ENCODE data around the gene NFIC. TPM values are rescaled to one million over a fixed set of nuclear protein-coding genes. Genes with fewer than 3 reads are reported as not detected.

NFIC gene
- total and polyA plus RNA-seq, 4 donors: 40.4 to 208 (median 49.8) TPM

- TF ChIP-seq, protein P1, sequence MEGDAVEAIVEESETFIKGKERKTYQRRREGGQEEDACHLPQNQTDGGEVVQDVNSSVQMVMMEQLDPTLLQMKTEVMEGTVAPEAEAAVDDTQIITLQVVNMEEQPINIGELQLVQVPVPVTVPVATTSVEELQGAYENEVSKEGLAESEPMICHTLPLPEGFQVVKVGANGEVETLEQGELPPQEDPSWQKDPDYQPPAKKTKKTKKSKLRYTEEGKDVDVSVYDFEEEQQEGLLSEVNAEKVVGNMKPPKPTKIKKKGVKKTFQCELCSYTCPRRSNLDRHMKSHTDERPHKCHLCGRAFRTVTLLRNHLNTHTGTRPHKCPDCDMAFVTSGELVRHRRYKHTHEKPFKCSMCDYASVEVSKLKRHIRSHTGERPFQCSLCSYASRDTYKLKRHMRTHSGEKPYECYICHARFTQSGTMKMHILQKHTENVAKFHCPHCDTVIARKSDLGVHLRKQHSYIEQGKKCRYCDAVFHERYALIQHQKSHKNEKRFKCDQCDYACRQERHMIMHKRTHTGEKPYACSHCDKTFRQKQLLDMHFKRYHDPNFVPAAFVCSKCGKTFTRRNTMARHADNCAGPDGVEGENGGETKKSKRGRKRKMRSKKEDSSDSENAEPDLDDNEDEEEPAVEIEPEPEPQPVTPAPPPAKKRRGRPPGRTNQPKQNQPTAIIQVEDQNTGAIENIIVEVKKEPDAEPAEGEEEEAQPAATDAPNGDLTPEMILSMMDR (IDR thresholded peaks at IDR 0.05; ENCODE audit: control extremely low read depth, extremely low read depth): no peak
- H3K27ac ChIP-seq (ENCODE audit: low read depth in 1 of 2, low read length in 1 of 2): no peak overlapping the region
- H3K36me3 ChIP-seq (ENCODE audit: control insufficient read depth in 4 of 4, insufficient read depth in 4 of 4, low read length in 4 of 4): no peaks in the 10 kb centered on the region
- no peak overlapping the region for H3K4me3 ChIP-seq
- no peaks in the 10 kb centered on the region for H3K9me3 ChIP-seq (ENCODE audit: control insufficient read depth in 4 of 4, insufficient read depth in 3 of 4, low read length in 3 of 4)
- no peak overlapping the region for H3K9ac ChIP-seq (ENCODE audit: insufficient read depth in 1 of 2, low read length in 2 of 2)
- H3K4me1 ChIP-seq (ENCODE audit: control insufficient read depth in 5 of 5, insufficient read depth in 5 of 5, low read length in 5 of 5): peaks cover 0 to 4% (median 3%) of the 10 kb centered on the region in 5 donors
- no peak for ATAC-seq (ENCODE audit: insufficient read depth, low FRiP score)
- peaks cover 0 to 6% (median 0%) of the 10 kb centered on the region in 3 donors for H3K27me3 ChIP-seq (ENCODE audit: control insufficient read depth in 3 of 3, insufficient read depth in 3 of 3, low read length in 2 of 3)
- no peak for DNase-seq
- 57 to 79% methylated on average over 5 of the region's 5 CpGs for WGBS, 2 donors
Measured at GRCh38 chr19:3353493-3353892, 12.9 kb upstream of the NFIC start.

- 93 to 97% methylated on average over 2 of the region's 2 CpGs for WGBS, 2 donors
- Histone ChIP-seq H3K4me3 (no peak overlapping the region), H3K9me3 (ENCODE audit: control insufficient read depth in 4 of 4, insufficient read depth in 3 of 4, low read length in 3 of 4) (no peaks in the 10 kb centered on the region), H3K27ac (ENCODE audit: low read depth in 1 of 2, low read length in 1 of 2) (no peak overlapping the region), H3K36me3 (ENCODE audit: control insufficient read depth in 4 of 4, insufficient read depth in 4 of 4, low read length in 4 of 4) (no peaks in the 10 kb centered on the region), H3K9ac (ENCODE audit: insufficient read depth in 1 of 2, low read length in 2 of 2) (no peak overlapping the region), H3K27me3 (ENCODE audit: control insufficient read depth in 3 of 3, insufficient read depth in 3 of 3, low read length in 2 of 3) (peaks cover 0 to 5% (median 0%) of the 10 kb centered on the region in 3 donors), H3K4me1 (ENCODE audit: control insufficient read depth in 5 of 5, insufficient read depth in 5 of 5, low read length in 5 of 5) (peaks cover 0 to 8% (median 8%) of the 10 kb centered on the region in 5 donors)
- TF ChIP-seq, protein P1 (IDR thresholded peaks at IDR 0.05; ENCODE audit: control extremely low read depth, extremely low read depth): no peak
- DNase-seq: no peak
- no peak for ATAC-seq (ENCODE audit: insufficient read depth, low FRiP score)
Measured at GRCh38 chr19:3356805-3357204, 9.6 kb upstream of the NFIC start.

DNA sequence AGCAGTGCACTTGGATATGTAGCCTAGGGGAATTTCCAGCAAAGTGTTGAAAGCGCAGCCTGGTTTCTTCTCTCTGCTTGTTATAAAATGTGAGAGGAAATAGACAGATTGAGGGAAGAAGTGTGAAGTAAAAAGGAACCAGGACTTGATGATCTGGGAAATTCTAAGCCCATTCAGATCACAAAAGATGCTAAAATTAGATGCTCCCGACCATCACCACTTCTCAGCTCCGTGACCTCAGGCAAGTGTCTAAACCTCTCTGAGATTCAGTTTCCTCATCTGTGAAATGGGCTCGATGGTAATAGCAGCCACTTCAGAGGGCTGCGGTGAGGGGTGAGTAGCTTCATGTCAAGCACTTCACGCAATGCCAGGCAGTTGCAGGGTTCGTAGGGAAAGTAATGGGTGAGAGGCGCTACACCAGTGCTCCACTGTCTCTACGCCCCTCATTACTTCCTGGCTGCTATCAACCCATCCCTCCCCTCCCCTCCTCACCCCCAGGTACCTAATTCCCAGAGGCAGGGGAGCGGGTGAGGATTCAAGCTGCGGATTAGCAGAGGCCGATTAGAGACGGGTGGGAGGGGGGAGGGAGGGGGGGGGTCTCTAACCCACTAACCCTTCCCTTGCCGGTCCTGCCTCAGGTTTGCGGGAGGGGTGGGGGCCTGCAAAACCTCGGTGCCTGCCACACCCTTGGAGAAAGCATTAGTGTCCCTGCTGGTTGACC lies 9.0 kb upstream of the NFIC start:
- Histone ChIP-seq H3K4me3 (no peak overlapping the region), H3K27me3 (ENCODE audit: control insufficient read depth in 3 of 3, insufficient read depth in 3 of 3, low read length in 2 of 3) (peaks cover 0 to 8% (median 0%) of the 10 kb centered on the region in 3 donors), H3K9ac (ENCODE audit: insufficient read depth in 1 of 2, low read length in 2 of 2) (no peak overlapping the region), H3K9me3 (ENCODE audit: control insufficient read depth in 4 of 4, insufficient read depth in 3 of 4, low read length in 3 of 4) (no peaks in the 10 kb centered on the region), H3K36me3 (ENCODE audit: control insufficient read depth in 4 of 4, insufficient read depth in 4 of 4, low read length in 4 of 4) (no peaks in the 10 kb centered on the region), H3K4me1 (ENCODE audit: control insufficient read depth in 5 of 5, insufficient read depth in 5 of 5, low read length in 5 of 5) (peaks cover 0 to 13% (median 10%) of the 10 kb centered on the region in 5 donors), H3K27ac (ENCODE audit: low read depth in 1 of 2, low read length in 1 of 2) (peak overlapping the region in 1 of 2 donors; percentile 61)
- 42 to 57% methylated on average over 16 of the region's 16 CpGs for WGBS, 2 donors
- TF ChIP-seq, protein P1 (IDR thresholded peaks at IDR 0.05; ENCODE audit: control extremely low read depth, extremely low read depth): no peak
- DNase-seq (no peak), ATAC-seq (ENCODE audit: insufficient read depth, low FRiP score) (no peak)
